Measurements from ENCODE around the gene C1QL1.

The C1QL1 gene

GRCh38 chr17:44928950-44929720 is 39.0 kb downstream of the C1QL1 start:
- no peak for DNase-seq (ENCODE audit: low spot score)

- DNase-seq (ENCODE audit: low spot score): no peak
Measured at GRCh38 chr17:44928136-44928535, 40.0 kb downstream of the C1QL1 start.

GRCh38 chr17:44927696-44928095 is 40.4 kb downstream of the C1QL1 start:
- DNase-seq (ENCODE audit: low spot score): no peak

- no peak for DNase-seq (ENCODE audit: low spot score)
Measured at GRCh38 chr17:44926821-44927525, 41.1 kb downstream of the C1QL1 start.

- no peak for DNase-seq (ENCODE audit: low spot score)
Measured at GRCh38 chr17:44925731-44926697, 42.1 kb downstream of the C1QL1 start.

- DNase-seq (ENCODE audit: low spot score): no peak
Measured at GRCh38 chr17:44924107-44924544, 44.0 kb downstream of the C1QL1 start.

- DNase-seq (ENCODE audit: low spot score): no peak
Measured at GRCh38 chr17:44922746-44923470, 45.2 kb downstream of the C1QL1 start.

- no peak for DNase-seq (ENCODE audit: low spot score)
Measured at GRCh38 chr17:44922136-44922535, 46.0 kb downstream of the C1QL1 start.

GRCh38 chr17:44921122-44921882 is 46.8 kb downstream of the C1QL1 start:
- DNase-seq (ENCODE audit: low spot score): no peak

- no peak for DNase-seq (ENCODE audit: low spot score)
Measured at GRCh38 chr17:44920565-44920940, 47.5 kb downstream of the C1QL1 start.

- DNase-seq (ENCODE audit: low spot score): peak; percentile 91
Measured at GRCh38 chr17:44919885-44920564, 48.1 kb downstream of the C1QL1 start.

GRCh38 chr17:44919411-44919810 is 48.7 kb downstream of the C1QL1 start:
- no peak for DNase-seq (ENCODE audit: low spot score)

- no peak for DNase-seq (ENCODE audit: low spot score)
Measured at GRCh38 chr17:44918006-44918405, 50.1 kb downstream of the C1QL1 start.

- no peak for DNase-seq (ENCODE audit: low spot score)
Measured at GRCh38 chr17:44917456-44917855, 50.6 kb downstream of the C1QL1 start.

- DNase-seq (ENCODE audit: low spot score): peak; percentile 41
Measured at GRCh38 chr17:44916781-44917241, 51.3 kb downstream of the C1QL1 start.

- no peak for DNase-seq (ENCODE audit: low spot score)
Measured at GRCh38 chr17:44915862-44916780, 52.0 kb downstream of the C1QL1 start.

GRCh38 chr17:44915321-44915726 is 52.8 kb downstream of the C1QL1 start, which contains the start of gene GFAP:
GFAP (minus strand) TSS chr17:44915500; CDS start chr17:44915486, 14 bp downstream.
- DNase-seq (ENCODE audit: low spot score): no peak

- DNase-seq (ENCODE audit: low spot score): no peak
Measured at GRCh38 chr17:44914698-44915271, 53.3 kb downstream of the C1QL1 start.

- DNase-seq (ENCODE audit: low spot score): no peak
Measured at GRCh38 chr17:44914148-44914547, 54.0 kb downstream of the C1QL1 start.

Measured in AG08396 (cell line).